Psoas muscle (tissue), 8 donors: Measurements from ENCODE around the gene PIGN. TPM values are rescaled to one million over a fixed set of nuclear protein-coding genes. Genes with fewer than 3 reads are reported as not detected.

Source experiments
- ATAC-seq, 4 donors: fragments of 200-7000 bp; cut with Tn5 transposase; one replicate each; pipeline ENCODE4 v1.9.1; 2020; ENCODE audit warnings: moderate library complexity in 3 of 4, mild to moderate bottlenecking in 2 of 4
- DNase-seq, 2 donors: peaks; one replicate each; pipeline ENCODE4 v3.0.0-alpha.2; 2020
- H3K27ac ChIP-seq: fragments of 200-600 bp; one replicate; pipeline ENCODE4 v1.8.0; 2022
- H3K27me3 ChIP-seq, 3 donors: fragments of 200-600 bp in 1 of 3; one replicate each; pipeline versions ENCODE4 v1.6.1 to v1.8.0; 2013 to 2022; ENCODE audit warnings: low read length in 2 of 3, mild to moderate bottlenecking in 2 of 3, moderate library complexity in 1 of 3; ENCODE audit not compliant: insufficient read depth in 3 of 3
- H3K36me3 ChIP-seq, 2 donors: fragments of 200-600 bp in 1 of 2; one replicate each; pipeline versions ENCODE4 v1.6.1 to v1.8.0; 2013 to 2022; ENCODE audit warnings: low read depth in 1 of 2, mild to moderate bottlenecking in 1 of 2, moderate library complexity in 1 of 2; ENCODE audit not compliant: insufficient read depth in 1 of 2
- H3K4me1 ChIP-seq: fragments of 200-600 bp; one replicate; pipeline ENCODE4 v1.8.0; 2022
- H3K4me3 ChIP-seq: fragments of 200-600 bp; one replicate; pipeline ENCODE4 v1.8.0; 2022; ENCODE audit warnings: mild to moderate bottlenecking
- H3K9me3 ChIP-seq: fragments of 200-600 bp; one replicate; pipeline ENCODE4 v1.8.0; 2022
- CTCF ChIP-seq: fragments of 200-600 bp; IDR thresholded peaks from one replicate; pipeline ENCODE4 v1.8.0; 2022; ENCODE audit warnings: antibody characterized with exemption
- WGBS, 3 donors: extraction: QIAGEN DNeasy Blood & Tissue Kit; methylation state at CpG; one replicate each; pipeline versions ENCODE4 v1.1.6 to v1.1.7; 2013; 5-methylcytosine and 5-hydroxymethylcytosine counted together
- intact Hi-C, 2 donors: fragments of 100-400 bp; cut with DNase I; formaldehyde crosslinking; loops; one replicate each; pipeline versions ENCODE4 v1.11.0 to v1.14.2; 2022
- polyA plus RNA-seq, 3 donors: library from polyadenylated mRNA; stranded (reverse); fragments of 200-250 nt; gene quantifications; one replicate each; pipeline ENCODE4 v1.2.3, GENCODE V29; 2013
- total RNA-seq, 4 donors: library from RNA; stranded (reverse); fragmentation: NEBNext Ultra II Directional in 2 of 4; extraction: Animal tissue kit (Norgen Biotek cat#: 25700) in 2 of 4; gene quantifications; one replicate each; pipeline versions ENCODE4 v1.2.1 to v1.2.4, GENCODE V29; 2021 to 2023
- donor health status: healthy with polysubstance abuse.
- donor health status: DM: no; HTN: no; CAD: no; lungs with moderate emphysema.
- donor health status: Bipolar disorder and iron deficiency.
- donor health status: healthy.
- donor health status: DM: yes; HTN: yes; CAD: no.
- donor health status: DM: no; HTN: no; CAD: no.
- donor health status: DM: no; HTN: no; CAD: no.
- donor health status: DM: yes; HTN: yes; CAD: no.

The PIGN gene
- total and polyA plus RNA-seq, 7 donors, result 3.2 to 18.0 (median 9.5) TPM

- intact Hi-C loops, result no loop called here
Measured at GRCh38 chr18:62196980-62197379, 10.1 kb upstream of the PIGN start.

GRCh38 chr18:62196079-62196478 lies 9.2 kb upstream of the PIGN start:
- WGBS, 3 donors, result 94 to 95% (median 95%) methylated on average over 7 of the region's 7 CpGs
- peaks cover 6% of the 10 kb centered on the region for H3K4me1 ChIP-seq
- no peaks in the 10 kb centered on the region for H3K27me3 ChIP-seq
- H3K9me3 ChIP-seq, result no peaks in the 10 kb centered on the region
- ATAC-seq (no peak), DNase-seq (no peak)
- TF ChIP-seq CTCF, result no peak
- no peak overlapping the region for H3K27ac ChIP-seq
- intact Hi-C loops, result no loop called here
- no peak overlapping the region for H3K4me3 ChIP-seq
- H3K36me3 ChIP-seq, result no peaks in the 10 kb centered on the region

More at GRCh38 chr18:62196980-62197379, 10.1 kb upstream of the PIGN start:
- Histone ChIP-seq H3K9me3 (no peaks in the 10 kb centered on the region), H3K27me3 (no peaks in the 10 kb centered on the region), H3K36me3 (no peaks in the 10 kb centered on the region), H3K4me1 (peaks cover 4% of the 10 kb centered on the region), H3K27ac (no peak overlapping the region), H3K4me3 (no peak overlapping the region)
- ATAC-seq (no peak), DNase-seq (no peak)
- TF ChIP-seq CTCF, result no peak

- H3K9me3 ChIP-seq, result no peaks in the 10 kb centered on the region
- TF ChIP-seq CTCF, result no peak
- H3K4me1 ChIP-seq, result peaks cover 36% of the 10 kb centered on the region
- intact Hi-C loops, result loop anchor here (5.0 to 10.0 kb wide), 4 partner anchors 58 to 796 kb away; partner anchors contain the start of gene PHLPP1 (in 1 of the 2)
- peak overlapping the region; percentile 100 for H3K4me3 ChIP-seq
- no peaks in the 10 kb centered on the region for H3K27me3 ChIP-seq
- 27 to 45% (median 28%) methylated on average over 2 of the region's 2 CpGs for WGBS, 3 donors
- DNase-seq (no peak), ATAC-seq (no peak)
- H3K36me3 ChIP-seq, result peaks cover 0 to 2% of the 10 kb centered on the region in 2 donors
- no peak overlapping the region for H3K27ac ChIP-seq
Measured at GRCh38 chr18:62189208-62189607, 2.4 kb upstream of the PIGN start.

DNA sequence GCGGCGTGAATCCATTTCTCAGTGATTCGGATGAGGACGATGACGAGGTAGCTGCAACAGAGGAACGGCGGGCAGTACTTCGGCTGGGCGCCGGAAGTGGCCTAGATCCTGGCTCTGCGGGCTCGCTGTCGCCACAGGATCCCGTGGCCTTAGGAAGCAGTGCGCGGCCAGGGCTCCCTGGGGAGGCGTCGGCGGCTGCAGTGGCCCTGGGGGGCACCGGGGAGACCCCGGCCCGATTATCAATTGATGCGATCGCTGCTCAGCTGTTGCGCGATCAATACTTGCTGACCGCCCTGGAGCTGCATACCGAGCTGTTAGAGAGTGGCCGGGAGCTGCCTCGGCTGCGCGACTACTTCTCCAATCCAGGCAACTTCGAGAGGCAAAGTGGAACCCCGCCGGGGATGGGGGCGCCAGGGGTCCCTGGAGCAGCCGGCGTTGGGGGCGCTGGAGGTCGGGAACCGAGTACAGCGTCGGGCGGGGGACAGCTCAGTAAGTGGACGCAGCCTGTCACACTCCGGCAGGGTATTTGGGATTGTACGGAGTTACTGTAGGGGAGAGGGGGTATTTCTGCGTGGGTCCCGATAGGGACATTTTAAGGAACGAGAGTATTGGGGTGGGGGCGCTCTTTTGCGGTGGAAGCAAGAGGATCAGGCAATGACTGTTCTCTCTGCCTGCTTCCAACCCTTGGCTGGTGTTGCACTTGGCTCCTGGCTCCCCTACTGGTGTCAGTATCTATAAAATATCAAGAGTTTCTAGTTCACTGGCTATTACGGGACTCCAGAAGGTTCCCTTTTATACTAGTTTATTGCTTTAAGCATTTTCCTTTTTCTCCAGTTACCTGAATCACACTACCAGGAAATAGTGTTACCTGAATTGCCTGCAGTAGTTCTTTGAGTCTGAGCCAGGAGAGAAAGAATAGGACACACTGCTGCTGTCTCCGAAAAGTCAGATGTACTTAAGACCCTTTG lies 971 bp upstream of the PIGN start:
- H3K4me1 ChIP-seq, result peaks cover 36% of the 10 kb centered on the region
- no peaks in the 10 kb centered on the region for H3K27me3 ChIP-seq
- no peaks in the 10 kb centered on the region for H3K9me3 ChIP-seq
- peak overlapping the region; percentile 100 for H3K4me3 ChIP-seq
- WGBS, 3 donors, result 1% methylated on average over 51 to 54 of the region's 54 CpGs
- TF ChIP-seq CTCF, result no peak
- intact Hi-C loops, result loop anchor here (2.0 to 10.0 kb wide), 5 partner anchors 59 to 797 kb away; partner anchors contain the start of gene PHLPP1 (in 1 of the 2)
- ATAC-seq (peak in 3 of 4 donors; percentile 20 to 53 (median 27)), DNase-seq (peak in 1 of 2 donors; percentile 53)
- H3K36me3 ChIP-seq, result peaks cover 0 to 2% of the 10 kb centered on the region in 2 donors
- H3K27ac ChIP-seq, result peak overlapping the region; percentile 84
